ENCODE results near the gene ANO2.
A peak's percentile ranks its signal among the peaks of the same experiment; 100 is the strongest.

ANO2 gene

DNA sequence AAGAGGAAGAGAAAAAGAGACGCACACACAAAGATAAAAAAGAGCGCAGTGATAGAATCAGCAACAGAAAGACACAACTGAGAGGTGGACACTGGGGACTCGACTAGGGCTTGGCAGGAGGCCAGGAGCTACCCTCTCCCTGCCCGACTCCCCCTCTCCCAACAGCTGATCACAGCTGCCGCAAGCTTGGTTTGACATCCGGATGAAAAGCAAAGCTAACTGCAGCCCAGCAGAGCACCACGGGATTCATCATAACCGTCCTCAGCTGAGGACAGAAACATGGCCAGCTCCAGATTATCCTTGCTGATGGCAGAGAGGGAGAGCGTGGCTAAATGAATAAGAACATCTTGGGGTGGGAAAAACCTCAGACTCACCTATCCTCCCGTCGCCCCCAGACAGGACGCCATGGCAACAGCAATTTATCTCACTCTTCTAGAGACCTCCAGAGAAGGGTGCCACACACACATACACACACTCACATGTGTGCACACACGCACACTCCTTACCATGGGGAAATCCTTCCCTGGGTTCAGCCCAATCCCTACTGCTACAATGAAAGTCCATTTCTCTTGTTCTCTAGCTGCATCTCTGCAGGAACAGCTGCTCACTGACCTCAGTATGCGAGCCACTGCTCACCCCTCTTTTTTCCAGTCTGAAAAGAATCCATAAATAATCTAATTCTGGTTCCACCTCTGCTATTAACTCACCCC is 377.9 kb downstream of the ANO2 start:
- Histone ChIP-seq H3K9me3 (no peaks in the 10 kb centered on the region), H3K4me3 (no peak overlapping the region), H3K36me3 (replicated peaks) (no peaks in the 10 kb centered on the region), H3K4me1 (no peaks in the 10 kb centered on the region), H3K27me3 (ENCODE audit: low read depth) (no peaks in the 10 kb centered on the region)
- in situ Hi-C loops (cut with MboI; ENCODE audit: low sequenced_read_pairs) = no loop called here
- no peak for DNase-seq (ENCODE audit: low spot score in 2 of 2)

DNA sequence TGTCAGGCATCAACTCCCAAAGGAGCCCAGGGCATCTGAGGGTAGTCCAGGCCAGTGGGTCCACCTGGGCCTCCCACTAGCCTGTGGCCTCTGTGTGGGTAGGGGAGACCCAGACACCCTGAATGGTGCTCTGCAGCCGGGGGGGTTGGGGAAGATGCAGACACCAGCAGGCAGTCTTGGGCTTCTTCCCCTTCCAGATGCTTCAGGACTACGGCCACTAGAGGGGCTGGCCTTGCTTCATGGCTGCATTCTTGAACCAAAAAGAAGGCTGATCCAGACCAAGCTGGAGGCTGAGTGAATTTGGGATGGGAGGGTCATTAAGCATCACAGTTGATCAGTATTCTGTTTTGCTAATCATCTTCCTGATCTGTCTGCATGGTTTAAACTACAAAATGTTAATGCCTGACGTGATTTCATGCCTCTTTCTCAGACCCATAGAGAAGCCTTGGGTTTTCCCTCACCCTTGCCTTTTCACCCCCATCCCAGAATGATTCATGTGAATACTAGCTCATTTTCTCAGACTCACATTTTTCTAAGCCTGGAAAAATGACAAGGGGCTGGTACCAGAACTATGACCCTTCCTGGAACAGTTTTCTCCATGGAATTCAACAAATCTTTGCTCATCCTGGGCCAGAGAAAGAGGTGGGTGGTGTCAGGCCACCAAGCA is 379.0 kb downstream of the ANO2 start:
- no peak overlapping the region for H3K4me3 ChIP-seq
- in situ Hi-C loops (cut with MboI; ENCODE audit: low sequenced_read_pairs) = no loop called here
- H3K36me3 ChIP-seq (replicated peaks) = no peaks in the 10 kb centered on the region
- DNase-seq (ENCODE audit: low spot score in 2 of 2) = no peak
- no peaks in the 10 kb centered on the region for H3K9me3 ChIP-seq
- no peaks in the 10 kb centered on the region for H3K4me1 ChIP-seq
- H3K27me3 ChIP-seq (ENCODE audit: low read depth) = no peaks in the 10 kb centered on the region

DNA sequence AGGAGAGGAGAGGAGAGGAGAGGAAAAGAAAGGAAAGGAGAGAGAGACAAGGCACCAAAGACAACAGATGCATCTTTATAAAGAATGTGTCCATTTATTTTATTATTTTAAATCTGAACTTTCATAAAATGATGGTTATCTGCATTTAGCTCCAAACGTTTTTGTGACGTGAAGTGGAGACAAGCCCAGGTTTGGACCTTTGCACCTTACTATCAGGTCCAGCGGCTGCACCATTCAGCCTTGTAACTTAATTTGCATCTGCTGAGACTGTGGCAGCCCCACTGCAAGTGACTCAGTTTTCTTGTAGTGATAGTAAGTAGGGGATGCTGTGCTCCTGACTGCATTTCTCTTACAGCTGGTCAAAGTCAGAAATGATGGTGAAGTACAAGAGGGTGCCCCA is 382.5 kb downstream of the ANO2 start:
- Histone ChIP-seq H3K36me3 (replicated peaks) (no peaks in the 10 kb centered on the region), H3K4me1 (no peaks in the 10 kb centered on the region), H3K27me3 (ENCODE audit: low read depth) (no peaks in the 10 kb centered on the region), H3K4me3 (no peak overlapping the region), H3K9me3 (no peaks in the 10 kb centered on the region)
- DNase-seq (ENCODE audit: low spot score in 2 of 2) = no peak
- in situ Hi-C loops (cut with MboI; ENCODE audit: low sequenced_read_pairs) = no loop called here

DNA sequence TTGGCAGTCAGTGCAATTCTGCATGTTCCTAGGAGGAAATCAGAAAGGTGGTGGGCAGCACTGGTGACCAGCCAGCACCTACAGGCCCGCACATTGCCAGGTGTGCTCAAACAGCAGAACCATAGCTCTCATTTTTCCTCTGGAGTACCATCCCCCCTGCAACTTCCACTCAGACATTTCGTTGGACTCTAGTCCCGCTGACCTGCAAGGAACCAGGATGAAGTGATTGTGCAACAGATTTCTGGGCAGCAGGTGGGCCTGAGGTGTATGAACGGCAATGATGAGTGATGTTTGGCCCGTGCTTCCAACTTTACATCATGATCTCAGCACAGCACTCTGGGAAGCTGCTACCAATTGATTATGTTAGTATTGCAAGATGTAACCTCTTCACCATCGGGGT is 383.2 kb downstream of the ANO2 start:
- in situ Hi-C loops (cut with MboI; ENCODE audit: low sequenced_read_pairs) = no loop called here
- DNase-seq (ENCODE audit: low spot score in 2 of 2) = no peak
- Histone ChIP-seq H3K4me1 (no peaks in the 10 kb centered on the region), H3K9me3 (no peaks in the 10 kb centered on the region), H3K4me3 (no peak overlapping the region), H3K27me3 (ENCODE audit: low read depth) (no peaks in the 10 kb centered on the region), H3K36me3 (replicated peaks) (no peaks in the 10 kb centered on the region)

DNA sequence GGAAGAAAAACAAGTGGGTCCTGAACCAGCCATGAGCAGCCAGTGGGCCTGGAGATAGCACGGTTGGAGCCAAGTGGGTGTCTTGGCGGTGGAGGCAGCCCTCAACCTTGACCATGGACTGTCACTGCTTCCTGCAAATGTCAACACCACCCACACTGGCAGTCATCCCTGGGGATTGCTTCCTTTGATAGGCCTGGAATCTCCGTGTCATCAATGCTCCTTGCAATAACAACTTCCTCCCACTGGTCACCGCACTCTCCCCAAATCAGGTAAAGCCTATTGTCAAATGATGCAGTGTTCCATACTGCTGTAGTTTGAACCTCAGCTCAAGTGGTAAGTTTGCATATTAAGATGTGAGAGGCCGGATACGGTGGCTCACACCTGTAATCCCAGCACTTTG is 384.0 kb downstream of the ANO2 start:
- in situ Hi-C loops (cut with MboI; ENCODE audit: low sequenced_read_pairs) = no loop called here
- Histone ChIP-seq H3K36me3 (replicated peaks) (no peaks in the 10 kb centered on the region), H3K4me1 (no peaks in the 10 kb centered on the region), H3K9me3 (no peaks in the 10 kb centered on the region), H3K27me3 (ENCODE audit: low read depth) (no peaks in the 10 kb centered on the region), H3K4me3 (no peak overlapping the region)
- DNase-seq (ENCODE audit: low spot score in 2 of 2) = no peak

DNA sequence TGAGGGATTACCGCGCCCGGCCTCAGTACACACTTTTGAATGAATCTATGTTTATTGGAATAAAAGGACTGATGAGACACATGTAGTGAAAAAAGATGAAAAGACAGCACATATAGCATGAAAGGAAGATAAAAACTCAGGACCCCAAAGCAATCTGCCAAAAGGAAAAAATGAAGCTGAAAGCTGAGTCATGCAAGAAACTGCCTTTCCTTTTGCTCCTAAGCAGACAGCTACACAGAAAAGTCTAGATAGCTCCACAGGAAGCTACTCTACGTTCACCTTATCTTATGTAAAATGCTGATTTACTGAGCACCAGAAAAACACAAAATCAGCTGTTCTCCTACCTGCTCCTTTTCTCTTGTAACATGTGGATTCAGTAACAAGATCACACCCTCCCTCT is 384.8 kb downstream of the ANO2 start:
- no peaks in the 10 kb centered on the region for H3K9me3 ChIP-seq
- H3K4me1 ChIP-seq = no peaks in the 10 kb centered on the region
- no peaks in the 10 kb centered on the region for H3K36me3 ChIP-seq (replicated peaks)
- in situ Hi-C loops (cut with MboI; ENCODE audit: low sequenced_read_pairs) = no loop called here
- no peaks in the 10 kb centered on the region for H3K27me3 ChIP-seq (ENCODE audit: low read depth)
- no peak overlapping the region for H3K4me3 ChIP-seq
- no peak for DNase-seq (ENCODE audit: low spot score in 2 of 2)

DNA sequence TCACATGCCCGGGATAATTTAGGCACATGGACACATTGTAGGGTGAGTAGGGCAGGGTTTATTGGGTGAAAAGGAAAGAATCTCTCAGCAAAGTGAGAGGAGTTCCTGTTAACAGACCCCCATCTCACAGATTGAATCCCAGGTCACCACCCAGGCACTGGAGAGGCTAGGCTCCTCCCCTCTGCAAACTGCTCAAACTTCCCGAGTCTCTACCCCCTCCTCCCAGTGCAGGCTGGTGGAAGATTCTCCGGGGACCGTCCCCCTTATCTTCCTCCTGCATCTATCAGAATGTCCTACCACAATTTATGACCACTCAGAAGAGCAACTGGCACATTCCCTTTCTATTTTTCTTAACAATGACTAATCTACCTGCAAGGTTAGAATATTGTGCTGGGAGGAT is 387.2 kb downstream of the ANO2 start:
- no peak for DNase-seq (ENCODE audit: low spot score in 2 of 2)
- Histone ChIP-seq H3K4me3 (no peak overlapping the region), H3K9me3 (no peaks in the 10 kb centered on the region), H3K4me1 (no peaks in the 10 kb centered on the region), H3K27me3 (ENCODE audit: low read depth) (no peaks in the 10 kb centered on the region), H3K36me3 (replicated peaks) (no peaks in the 10 kb centered on the region)
- in situ Hi-C loops (cut with MboI; ENCODE audit: low sequenced_read_pairs) = no loop called here

DNA sequence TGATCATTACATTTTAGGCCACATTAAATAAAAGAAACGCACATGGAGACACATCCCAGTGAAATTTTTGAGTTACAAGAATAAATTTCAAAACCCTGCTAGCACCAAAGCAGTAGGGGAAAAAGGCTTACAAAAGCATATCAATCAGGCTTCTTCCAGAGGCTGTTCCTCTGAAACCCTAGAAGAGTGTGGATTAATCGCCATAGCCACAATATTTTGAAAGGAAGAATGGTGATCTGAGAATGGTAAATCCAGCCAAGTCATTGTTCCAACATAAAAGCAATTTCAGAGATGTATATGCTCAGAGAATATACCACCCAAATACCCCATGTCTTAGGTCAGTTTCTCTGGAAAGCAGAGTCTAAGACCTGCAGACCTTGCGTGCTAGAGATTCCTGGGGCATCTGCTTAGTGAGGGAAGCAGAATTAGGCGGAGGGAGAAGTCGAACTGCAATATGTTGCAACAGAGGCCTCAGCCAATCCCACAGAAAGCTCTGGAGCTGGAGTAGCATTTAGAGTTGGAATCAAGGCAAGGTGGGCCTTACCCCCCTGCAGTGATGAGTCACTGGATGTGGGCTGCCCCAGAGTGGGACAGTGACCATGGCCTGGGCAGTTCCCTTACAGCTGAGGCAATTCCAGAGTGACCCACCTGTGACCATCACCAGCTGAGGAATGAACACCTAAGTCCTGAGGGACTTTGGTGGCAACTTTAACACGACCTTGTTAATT is 387.9 kb downstream of the ANO2 start:
- DNase-seq (ENCODE audit: low spot score in 2 of 2) = no peak
- in situ Hi-C loops (cut with MboI; ENCODE audit: low sequenced_read_pairs) = no loop called here

DNA sequence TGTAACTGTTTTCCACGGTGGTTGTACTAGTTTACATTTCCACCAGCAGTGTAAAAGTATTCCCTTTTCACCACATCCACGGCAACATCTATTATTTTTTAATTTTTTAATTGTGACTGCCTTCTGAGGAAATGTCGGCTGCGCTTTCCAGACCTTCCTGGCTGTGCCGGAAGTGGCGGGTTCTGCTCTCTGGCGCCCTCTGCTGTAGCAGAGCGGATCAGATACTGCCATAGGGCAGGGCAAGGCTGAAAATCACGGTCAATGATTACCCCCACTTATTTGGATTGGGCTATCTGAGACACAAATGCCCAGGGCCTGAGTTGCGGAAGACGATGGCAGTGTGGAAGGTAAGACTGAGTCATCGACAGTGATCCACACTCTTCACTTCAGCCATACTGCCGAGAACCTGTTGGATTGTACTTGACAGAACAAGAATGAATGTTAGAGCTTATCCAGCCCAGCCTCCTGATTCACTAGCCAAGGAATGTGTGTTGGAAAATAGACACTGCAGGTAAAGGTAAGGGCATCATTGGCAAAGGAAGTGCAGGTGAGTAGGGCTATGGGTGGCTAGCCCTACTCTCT is 388.9 kb downstream of the ANO2 start:
- peak in 1 of 2 experiments; percentile 35 for DNase-seq (ENCODE audit: low spot score in 2 of 2)

More for the DNA sequence above, 387.9 kb downstream of the ANO2 start:
- Histone ChIP-seq H3K4me1 (no peaks in the 10 kb centered on the region), H3K36me3 (replicated peaks) (no peaks in the 10 kb centered on the region), H3K4me3 (no peak overlapping the region), H3K9me3 (no peaks in the 10 kb centered on the region; the same call in 1 of the 2 replicates), H3K27me3 (ENCODE audit: low read depth) (no peaks in the 10 kb centered on the region)

DNA sequence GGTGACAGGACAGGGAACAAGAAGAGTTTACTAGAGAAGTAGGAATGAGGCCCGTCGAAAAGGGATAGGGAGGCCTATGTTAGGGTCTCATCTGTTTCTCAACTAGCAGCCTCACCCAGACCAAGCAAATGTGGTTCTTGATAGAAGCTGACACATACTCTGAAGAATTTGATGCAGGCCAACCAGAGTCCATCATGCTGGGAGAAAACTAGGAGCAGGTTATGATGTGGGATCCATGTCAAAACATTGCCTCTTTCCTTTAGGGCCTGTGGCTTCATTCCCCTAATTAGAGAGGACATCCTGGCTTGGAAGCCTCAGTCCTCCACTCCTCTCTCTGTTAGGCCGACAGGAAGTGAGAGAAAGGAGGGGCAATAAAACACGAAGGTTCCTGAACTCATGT is 390.3 kb downstream of the ANO2 start:
- in situ Hi-C loops (cut with MboI; ENCODE audit: low sequenced_read_pairs) = no loop called here
- Histone ChIP-seq H3K36me3 (replicated peaks) (no peaks in the 10 kb centered on the region), H3K4me1 (no peaks in the 10 kb centered on the region), H3K4me3 (no peak overlapping the region), H3K9me3 (no peaks in the 10 kb centered on the region; the same call in 1 of the 2 replicates), H3K27me3 (ENCODE audit: low read depth) (no peaks in the 10 kb centered on the region)
- DNase-seq (ENCODE audit: low spot score in 2 of 2) = no peak

More for the DNA sequence above, 388.9 kb downstream of the ANO2 start:
- Histone ChIP-seq H3K36me3 (replicated peaks) (no peaks in the 10 kb centered on the region), H3K9me3 (no peaks in the 10 kb centered on the region; the same call in 1 of the 2 replicates), H3K27me3 (ENCODE audit: low read depth) (no peaks in the 10 kb centered on the region), H3K4me3 (no peak overlapping the region), H3K4me1 (no peaks in the 10 kb centered on the region)
- in situ Hi-C loops (cut with MboI; ENCODE audit: low sequenced_read_pairs) = no loop called here

DNA sequence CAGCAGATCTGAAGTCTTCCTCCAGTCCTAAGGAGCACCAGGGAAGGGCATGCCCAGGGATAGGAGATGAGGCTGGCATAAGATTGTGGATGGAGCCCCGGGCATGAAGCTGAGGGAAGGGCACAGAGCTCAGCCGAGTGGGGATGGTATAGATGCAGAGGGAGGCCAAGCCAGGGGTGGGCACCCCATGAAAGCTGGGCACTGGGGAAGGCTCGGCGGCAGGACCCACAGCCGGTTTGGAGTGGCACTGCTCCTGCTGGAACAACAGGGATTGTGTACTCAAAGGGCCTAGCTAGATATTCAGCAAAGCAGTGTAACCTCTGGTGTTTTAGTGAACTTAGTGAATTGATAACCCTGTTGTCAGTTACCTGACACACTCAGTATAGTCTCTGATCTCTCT is 396.0 kb downstream of the ANO2 start:
- H3K36me3 ChIP-seq (replicated peaks) = no peaks in the 10 kb centered on the region
- no peak for DNase-seq (ENCODE audit: low spot score in 2 of 2)
- no peaks in the 10 kb centered on the region; the same call in 1 of the 2 replicates for H3K9me3 ChIP-seq
- in situ Hi-C loops (cut with MboI; ENCODE audit: low sequenced_read_pairs) = no loop called here
- no peaks in the 10 kb centered on the region for H3K4me1 ChIP-seq
- no peak overlapping the region for H3K4me3 ChIP-seq
- H3K27me3 ChIP-seq (ENCODE audit: low read depth) = no peaks in the 10 kb centered on the region

DNA sequence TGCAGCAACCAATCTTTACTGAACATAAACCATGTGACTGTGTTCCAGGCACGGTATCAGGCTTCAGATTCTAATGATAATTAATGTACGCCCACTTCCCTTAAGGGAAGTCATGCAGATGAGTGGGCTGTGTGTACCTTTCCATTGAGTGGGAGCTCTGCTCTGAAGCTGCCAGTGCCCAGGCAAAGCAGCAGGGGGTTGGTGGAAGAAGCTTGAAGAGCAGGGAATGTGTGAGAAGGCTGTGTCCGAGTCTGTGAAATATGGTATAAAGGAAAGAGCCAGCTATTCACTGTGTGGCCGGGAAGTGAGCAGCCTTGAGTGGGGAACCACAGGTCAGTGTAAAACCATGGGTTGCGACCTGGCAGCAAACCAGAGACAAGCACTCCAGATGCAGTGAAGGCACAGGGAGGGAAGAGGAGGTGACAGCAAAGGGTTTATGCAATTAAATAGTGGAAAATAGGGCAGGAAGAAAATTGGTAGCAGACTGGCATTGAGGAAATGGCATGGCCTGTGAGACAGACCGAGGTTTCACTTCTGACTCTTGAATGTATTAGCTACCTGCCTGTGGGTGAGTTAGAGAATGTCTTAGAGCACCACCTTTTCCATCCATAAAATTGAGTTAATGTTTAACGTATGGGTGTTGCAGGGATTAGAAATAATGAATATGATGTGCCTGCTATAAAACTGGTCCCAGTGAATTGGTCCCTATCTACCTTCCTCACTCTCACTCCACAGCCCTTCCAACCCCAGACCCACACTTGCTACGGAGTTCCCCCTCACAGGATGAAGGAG is 396.7 kb downstream of the ANO2 start:
- no peaks in the 10 kb centered on the region; the same call in 1 of the 2 replicates for H3K9me3 ChIP-seq
- H3K4me3 ChIP-seq = no peak overlapping the region
- in situ Hi-C loops (cut with MboI; ENCODE audit: low sequenced_read_pairs) = no loop called here
- H3K36me3 ChIP-seq (replicated peaks) = no peaks in the 10 kb centered on the region
- H3K27me3 ChIP-seq (ENCODE audit: low read depth) = no peaks in the 10 kb centered on the region
- DNase-seq (ENCODE audit: low spot score in 2 of 2) = no peak
- H3K4me1 ChIP-seq = no peaks in the 10 kb centered on the region

DNA sequence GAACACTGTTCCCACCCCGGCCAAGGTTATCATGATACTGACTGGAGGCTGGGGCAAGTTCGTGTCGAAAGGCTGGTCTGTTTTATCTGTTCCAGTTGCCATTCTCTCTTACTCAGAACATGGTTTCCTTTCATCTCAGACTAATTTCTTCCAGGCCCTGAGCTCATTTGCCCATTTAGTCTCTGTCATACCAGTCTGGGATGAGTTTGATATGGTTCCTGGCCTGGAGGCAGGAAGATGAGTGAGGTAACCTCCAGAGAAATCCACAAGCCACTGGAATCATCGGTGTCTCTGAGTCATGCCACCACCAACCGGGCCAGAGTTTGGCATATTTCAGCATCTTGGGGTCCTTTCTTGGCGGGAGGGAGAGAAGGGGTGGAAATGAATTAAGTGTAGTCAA is 398.4 kb downstream of the ANO2 start:
- Histone ChIP-seq H3K9me3 (no peaks in the 10 kb centered on the region), H3K4me3 (no peak overlapping the region), H3K36me3 (replicated peaks) (no peaks in the 10 kb centered on the region), H3K27me3 (ENCODE audit: low read depth) (no peaks in the 10 kb centered on the region), H3K4me1 (no peaks in the 10 kb centered on the region)
- DNase-seq (ENCODE audit: low spot score in 2 of 2) = no peak
- in situ Hi-C loops (cut with MboI; ENCODE audit: low sequenced_read_pairs) = no loop called here

Measured in HAP-1 (cell line).